Right kidney (tissue), 1 donor: Measurements from ENCODE around the gene DOCK4.

Experiments
- DNase-seq: peaks from one replicate; pipeline ENCODE4 v3.0.0-alpha.2; 2016

Gene DOCK4

DNA sequence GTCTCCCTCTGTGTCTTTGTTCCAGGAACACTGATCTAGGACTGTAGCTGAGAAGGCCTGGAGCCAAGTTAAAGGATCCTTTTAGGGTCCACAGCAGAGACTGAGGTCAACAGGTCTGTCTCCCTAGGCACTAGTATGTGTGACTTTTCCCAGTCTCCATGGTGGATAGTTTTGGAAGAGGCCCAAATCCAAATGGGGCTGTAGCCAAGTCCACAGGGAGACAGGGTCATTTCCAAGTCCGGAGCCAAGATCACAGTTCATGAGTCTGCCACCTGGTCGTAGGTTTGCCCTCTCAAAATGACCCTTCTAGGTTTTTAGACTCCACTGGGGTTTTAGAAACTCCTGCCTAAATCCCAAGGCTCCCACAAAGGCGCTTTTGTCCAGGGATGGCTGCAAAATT, 17.1 kb upstream of the DOCK4 start:
- no peak for DNase-seq

DNA sequence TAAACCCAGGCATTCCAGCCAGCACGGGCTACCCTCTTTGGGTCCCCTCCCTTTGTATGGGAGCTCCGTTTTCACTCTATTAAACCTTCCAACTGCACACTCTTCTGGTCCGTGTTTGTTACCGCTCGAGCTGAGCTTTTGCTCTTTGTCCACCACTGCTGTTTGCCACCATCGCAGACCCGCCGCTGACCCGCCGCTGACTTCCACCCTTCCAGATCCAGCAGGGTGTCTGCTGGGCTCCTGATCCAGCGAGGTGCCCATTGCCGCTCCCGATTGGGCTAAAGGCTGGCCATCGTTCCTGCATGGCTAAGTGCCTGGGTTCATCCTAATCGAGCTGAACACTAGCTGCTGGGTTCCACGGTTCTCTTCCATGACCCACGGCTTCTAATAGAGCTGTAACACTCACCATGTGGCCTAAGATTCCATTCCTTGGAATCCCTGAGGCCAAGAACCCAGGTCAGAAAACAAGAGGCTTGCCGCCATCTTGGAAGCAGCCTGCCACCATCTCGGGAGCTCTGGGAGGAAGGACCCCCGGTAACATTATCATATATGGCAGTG, 14.8 kb upstream of the DOCK4 start:
- no peak for DNase-seq

DNA sequence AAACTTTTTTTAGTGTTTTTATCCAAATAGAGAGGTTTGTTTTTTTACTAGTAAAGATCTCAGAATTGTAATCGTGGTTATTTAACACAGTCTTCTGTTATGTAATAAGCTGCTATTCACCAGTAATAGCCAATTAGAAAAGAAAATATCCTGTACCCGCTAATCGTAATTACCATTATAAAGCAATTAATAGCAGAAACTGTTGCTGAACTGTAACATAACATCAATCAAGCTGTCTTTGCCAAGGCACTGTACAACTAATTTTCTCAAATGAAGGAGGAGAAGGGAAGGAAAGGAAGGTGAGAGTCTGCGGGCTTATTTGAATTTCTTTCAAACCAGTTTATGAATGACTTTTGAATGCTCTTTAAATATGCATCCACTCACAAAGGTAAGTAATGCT, 9.6 kb upstream of the DOCK4 start:
- DNase-seq = no peak

DNA sequence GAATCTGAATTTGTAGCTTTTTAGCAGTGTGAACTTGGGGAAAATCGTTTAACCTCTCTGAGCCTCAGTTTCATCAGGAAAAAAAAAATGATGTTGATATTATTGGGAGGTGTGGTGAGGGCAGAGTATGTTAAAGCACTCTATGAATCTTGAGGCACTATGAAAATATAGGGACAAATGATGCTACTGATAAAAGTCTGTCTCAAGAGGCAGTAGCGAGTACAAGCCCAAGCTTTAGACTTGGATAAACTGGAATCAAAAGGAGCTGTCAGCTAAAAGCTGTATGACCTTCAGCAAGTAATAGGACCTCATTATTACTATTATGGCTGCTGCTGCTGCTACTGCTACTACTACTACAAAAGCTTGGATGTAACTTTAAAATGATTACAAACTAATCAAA, 8.7 kb upstream of the DOCK4 start:
- no peak for DNase-seq

DNA sequence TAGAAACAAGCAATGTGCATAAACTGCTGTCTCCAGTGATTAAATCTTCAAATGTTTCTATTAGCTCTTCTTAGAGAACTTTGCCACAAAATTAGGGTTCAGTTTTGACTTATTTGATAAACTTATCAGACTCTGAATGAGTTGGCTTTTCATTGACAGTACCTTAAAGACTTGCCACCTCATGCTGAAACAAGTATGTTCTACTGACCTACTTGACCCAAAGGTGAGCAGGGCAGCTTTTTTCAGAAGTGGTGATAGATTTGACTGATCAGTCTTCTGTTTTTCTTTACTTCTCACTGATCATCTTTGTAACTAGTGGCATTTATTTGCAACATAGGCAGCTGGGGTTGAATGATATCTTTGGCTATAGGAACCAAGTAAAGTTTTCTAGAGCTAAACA, 8.1 kb upstream of the DOCK4 start:
- DNase-seq = no peak

DNA sequence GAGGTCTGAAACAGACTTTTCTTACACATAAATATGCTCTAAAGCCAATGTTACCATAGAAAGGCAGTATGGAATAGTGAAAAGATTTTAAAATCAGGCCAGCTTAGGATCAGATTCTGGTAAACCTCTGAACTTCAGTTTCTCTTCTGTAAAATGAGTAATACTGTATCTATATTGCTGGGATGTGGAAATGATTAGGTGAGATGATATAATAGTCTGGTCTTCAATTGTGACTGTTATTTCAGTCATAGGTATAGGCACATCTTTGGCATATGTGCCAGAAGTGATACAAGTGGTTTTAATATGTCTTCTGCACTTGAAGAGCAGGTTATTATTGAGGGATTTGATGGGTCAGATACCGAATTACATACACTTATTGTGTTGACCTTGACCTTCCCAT, 7.5 kb upstream of the DOCK4 start:
- no peak for DNase-seq

DNA sequence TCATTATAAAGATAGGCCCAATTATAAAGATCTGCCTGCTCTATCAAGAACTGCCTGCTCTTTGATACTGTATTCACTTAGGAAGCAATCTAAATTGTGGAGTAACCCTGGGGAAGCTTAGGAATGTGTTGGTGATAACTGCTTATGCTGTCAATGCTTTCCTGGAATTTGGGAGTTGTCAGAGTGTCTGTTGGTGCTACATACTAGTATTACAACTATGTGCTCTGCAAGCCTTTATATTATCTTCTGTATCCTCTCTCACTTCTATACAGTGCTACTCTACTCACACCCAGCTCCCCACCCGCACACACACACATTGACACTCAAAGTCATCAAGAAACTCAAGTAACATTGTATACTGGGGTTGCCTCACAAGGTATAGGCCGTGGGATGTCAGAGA, 6.4 kb upstream of the DOCK4 start:
- DNase-seq = no peak

DNA sequence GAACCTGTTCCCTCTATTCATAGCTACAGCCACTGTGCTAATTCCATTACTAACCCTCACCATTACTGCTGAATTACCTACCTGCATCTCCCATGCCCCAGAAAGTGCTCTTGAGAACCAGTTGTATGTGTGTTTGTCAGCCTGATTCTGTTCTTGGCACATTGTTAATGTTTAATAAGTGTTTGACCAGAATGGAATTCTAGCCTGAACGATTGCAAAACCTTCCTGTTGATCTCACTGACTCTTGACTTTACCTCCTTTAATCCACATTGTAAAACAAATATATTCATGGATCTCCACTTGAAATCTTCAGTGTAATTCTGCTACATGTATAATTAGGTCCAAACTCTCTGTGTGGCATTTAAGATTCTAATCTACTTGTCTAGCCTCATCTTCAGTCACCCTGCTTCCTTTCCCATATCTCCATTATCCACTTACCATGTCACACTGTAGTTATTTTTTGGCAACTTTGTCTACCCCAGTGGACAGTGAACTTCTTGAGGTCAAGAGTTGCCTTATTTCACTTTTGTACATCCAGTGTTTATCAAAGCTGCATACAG, 5.2 kb upstream of the DOCK4 start:
- no peak for DNase-seq

DNA sequence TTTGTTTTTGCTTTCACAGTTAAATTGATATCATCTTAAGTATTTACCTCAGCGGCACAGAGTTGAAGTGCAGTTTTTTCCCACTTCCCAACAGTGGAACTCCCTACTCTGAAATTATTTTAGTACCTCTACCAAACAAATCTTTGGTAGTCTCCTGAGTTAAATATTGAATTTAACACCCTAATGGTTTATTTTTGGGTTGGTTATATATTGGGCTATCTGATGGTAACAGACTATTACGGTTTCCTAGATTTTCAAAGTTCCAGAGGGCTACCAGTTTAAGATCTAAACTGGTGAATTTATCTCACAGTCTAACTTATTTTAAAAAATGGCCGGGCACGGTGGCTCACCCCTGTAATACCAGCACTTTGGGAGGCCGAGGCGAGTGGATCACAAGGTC, 1.6 kb upstream of the DOCK4 start:
- DNase-seq = no peak

DNA sequence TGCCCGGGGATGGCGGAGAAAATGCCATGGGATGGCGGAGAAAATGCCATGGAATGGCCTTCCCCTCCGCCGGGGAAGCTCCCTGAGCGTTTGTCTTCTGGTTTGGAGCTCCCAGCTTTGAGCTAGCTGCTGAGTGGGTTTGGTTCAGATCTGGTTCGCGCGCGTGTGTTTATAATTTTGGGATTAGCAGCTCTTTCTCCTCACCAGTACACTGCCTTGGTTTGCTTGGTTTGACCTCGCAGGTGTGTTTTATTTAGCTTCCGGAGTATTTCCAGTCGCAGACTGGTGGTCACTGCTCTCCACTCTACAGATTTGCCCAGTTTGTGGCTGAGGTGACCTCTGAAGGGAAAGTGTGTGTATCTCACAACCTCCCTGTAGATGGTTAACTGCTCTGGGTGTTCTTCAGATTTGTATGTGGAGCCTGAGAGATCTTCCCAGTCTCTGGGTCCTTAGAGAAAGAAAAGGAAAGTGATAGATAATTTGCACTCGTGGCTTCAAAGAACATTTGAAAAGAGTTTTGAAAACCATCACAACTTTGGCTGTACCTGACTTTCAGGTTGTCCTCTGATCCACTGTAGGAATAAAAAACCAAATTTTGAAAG, 893 bp upstream of the DOCK4 start:
- DNase-seq = no peak

DNA sequence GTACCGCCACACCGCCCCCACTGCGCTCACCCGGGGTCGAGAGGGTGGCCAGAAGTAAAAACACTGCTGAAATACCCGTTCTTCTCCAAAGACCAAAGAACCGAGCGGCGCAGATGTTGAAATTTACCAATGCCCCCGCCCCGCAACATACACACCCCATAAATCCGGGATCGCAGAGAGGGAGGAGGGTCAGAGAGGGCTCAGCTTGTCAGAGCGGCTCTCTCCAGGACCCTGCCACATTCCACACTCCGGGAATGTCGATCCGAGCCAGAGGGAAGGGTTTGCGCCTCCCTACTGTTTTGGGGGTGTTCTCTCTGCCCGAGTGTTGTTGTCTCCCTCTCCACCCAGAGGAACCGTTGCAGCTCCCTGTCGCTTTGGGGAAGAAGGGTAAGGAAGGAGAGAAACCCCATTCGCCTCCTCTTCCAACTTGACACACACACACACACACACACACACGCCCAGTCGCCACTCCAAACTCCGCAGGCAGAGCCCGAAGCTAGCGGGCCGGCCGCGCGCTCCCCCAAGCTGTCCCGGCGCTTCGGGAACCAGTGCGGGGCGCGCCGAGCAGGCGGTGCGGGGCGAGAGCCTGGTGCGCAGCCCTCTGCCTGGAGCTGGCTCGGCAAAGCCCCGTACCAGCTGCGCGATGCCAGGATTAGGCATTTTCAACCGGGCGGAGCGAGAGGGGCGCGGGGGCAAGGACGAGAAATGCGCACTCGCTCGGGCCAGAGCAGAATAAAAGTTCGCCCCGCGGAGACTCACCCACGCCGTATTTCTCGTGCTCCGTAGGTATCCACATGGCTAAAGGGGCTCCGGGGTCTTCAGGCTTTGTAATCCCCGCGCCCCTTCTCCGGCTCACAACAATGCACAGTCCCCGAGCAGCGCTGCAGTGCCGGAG, 609 bp downstream of the DOCK4 start:
- DNase-seq = no peak

DNA sequence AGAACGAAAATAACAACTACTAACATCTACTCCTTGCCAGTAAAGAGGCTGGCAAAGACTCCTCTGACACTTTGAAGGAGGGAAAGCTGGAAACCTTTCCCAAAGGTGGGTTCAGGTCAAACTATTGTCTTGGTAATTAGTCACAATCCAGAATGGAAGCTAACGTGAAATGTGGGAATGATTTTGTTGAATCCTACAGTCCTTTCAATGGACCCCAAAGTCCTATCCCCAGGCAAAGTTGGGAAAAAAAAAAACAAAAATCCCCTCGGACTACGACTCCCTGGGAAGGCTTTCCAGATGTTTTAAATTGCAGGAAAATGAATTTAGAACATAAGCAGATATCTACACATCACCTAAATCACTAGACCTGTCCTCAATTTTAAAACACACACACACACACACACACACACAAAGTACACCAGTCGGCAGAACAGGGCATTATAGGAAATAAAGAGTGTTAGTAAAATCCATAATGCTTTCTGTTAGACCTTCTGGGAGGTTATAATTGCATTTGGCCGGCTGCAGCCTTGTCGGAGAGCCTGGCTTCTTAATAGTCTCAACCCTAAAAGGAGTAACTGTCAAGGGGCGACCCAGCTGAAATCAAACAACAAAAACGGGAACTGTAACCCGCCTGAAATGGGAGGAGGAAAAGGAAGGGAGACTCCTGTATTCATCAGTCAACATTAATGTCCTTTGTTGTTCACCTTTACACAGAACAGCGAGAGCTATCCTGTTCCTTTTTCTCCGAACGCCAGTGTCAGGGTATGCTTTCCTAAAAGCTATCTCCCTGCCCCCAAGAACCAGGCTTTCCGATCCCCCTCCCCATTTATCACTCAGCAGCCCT, 1.5 kb downstream of the DOCK4 start:
- no peak for DNase-seq

DNA sequence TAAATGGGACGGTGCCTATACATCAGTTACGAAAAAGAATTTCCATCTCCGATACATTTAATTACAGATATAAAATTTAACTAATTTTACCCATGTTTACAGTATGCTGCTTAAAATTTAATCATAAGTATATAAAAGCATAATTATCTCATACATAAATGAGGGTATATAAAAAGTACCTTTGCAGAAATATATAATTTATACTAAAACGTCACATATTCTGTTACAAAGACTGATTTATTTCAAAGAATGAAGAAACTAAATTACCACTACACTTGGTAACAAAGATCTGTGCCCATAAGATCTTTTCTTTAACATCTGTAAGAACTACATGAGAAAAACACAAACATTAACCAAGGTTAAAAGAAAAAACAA, 2.8 kb downstream of the DOCK4 start:
- no peak for DNase-seq

DNA sequence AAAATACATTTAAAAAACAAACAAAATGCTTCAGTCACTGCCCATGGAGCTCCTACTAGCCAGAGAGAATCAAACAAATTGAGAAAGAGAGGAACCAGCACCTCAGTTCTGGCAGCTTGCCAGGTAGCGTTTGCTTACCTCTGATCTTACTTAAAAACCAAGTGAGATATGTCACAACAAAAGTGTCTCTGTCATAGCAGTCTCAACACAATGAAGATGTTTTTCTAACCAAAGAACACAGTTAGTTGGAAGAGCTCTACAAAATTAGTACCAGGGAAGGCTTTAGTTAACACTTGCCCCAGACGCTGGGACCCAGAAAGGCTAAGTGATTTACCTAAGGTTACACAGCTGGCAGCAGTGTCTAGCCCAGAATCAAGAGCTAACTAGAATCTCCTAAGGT, 3.4 kb downstream of the DOCK4 start:
- DNase-seq = no peak

DNA sequence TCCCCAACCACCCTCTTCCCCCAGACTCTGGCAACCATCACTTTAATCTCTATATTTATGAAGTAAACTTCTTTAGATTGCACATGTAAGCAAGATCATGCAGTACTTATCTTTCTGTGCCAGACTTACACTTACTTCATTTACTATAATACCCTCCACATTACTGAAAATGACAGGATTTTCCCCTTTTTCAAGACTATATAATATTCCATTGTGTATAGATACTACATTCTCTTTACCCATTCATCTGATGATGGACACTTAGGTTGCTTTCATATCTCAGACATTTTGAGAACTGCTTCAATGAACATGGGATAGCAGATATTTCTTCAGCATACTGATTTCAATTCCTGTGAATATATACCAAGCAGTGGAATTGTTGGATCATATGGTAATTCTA, 4.4 kb downstream of the DOCK4 start:
- DNase-seq = no peak

DNA sequence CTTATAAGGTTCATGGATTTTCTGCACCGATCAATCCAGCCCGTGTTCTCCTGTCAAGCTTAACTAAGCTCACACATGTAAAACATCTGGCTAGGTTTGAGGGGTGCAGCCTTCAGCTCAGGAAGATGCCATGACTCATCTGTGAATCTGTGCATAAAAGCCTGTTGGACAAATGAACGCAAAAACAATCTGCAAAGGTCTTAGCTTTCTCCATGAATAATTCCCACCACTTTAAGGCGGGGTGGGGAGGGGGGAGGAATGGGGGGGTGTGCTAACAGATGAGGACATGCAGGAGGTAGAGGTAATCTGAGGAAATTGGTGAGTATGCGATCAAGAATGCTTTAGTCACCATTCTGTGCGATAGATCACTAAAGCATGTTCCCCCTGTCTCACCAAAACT, 4.8 kb downstream of the DOCK4 start:
- no peak for DNase-seq

DNA sequence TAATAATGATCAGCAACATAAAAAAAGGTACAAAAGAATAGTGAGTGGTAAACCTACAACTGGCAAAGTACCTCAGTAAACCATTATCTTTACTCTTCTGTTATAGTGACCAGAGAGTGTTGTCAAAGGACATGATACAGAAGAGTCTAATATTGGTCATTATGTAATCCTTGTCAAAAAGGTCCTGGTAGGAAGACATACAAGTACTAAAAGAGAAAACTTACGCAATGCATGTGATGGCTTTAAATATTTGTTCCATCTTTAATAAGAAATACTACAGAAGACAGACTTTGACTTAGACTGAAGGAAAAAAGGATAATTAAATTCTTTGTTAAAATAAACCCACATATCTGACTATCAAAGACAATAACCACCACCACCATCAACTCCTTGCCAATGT, 6.5 kb downstream of the DOCK4 start:
- no peak for DNase-seq

DNA sequence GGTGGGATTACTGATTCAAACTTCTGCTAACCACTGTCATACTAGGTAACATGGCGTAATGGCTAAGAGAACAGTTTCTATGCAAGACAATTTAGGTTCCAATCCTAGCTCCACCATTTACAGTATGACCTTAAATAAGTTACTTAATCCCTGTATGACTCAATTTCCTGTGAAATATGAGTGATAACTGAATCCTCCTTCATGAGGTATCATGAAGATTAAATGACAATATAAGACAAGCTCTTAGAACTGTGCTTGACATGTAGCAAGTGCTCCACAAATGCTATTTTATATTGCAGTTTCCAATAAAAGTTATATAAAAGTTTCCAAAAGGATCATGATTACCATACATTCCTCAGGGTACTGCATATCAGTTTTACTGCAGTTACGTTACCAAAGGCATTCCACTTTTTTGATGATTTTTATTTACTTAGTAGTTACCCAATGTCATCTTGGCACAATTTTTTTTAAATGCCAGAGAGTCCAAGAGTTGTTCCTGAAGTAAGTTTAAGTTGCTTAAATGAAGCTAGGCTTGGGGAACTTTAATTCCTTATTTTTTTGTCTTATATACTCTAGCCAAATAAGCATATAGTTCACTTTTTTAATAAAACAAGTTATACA, 7.1 kb downstream of the DOCK4 start:
- DNase-seq = no peak

DNA sequence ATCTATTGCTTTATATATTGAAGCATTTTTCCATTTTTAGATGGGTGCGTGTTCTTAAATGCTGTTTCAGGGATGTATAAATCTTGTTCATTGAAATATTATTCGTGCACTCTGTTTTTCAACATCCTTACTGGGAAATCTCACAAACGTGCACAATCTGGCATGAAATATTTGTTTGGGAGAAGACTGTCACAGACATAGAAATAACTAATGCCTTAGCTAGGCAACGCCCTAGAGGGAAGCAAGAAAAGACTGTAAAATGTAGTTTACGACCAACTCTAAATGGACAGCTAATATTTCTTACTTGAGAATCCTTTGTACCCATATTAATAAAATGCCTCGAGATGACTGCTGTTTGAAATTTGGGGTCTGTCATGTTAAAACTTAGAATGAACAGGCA, 8.9 kb downstream of the DOCK4 start:
- DNase-seq = no peak

DNA sequence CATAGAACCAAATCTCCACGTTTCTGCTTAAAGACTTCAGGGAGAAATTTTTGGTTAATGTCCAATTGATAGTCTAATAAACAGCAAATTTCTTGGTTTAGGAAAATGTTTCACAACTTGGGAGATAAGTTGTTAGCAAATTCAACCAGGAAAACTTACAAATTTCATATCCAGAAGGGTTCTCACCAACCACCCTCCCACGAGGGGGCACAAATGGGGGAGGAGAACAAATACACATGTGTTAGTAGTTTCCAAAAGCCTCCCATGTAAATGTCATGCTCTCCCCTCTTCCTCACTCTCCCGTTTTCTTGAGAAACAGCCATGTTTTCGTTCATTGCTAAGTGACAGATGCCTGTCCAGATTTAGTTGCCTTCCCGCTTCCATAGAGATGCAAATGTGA, 10.5 kb downstream of the DOCK4 start:
- no peak for DNase-seq

DNA sequence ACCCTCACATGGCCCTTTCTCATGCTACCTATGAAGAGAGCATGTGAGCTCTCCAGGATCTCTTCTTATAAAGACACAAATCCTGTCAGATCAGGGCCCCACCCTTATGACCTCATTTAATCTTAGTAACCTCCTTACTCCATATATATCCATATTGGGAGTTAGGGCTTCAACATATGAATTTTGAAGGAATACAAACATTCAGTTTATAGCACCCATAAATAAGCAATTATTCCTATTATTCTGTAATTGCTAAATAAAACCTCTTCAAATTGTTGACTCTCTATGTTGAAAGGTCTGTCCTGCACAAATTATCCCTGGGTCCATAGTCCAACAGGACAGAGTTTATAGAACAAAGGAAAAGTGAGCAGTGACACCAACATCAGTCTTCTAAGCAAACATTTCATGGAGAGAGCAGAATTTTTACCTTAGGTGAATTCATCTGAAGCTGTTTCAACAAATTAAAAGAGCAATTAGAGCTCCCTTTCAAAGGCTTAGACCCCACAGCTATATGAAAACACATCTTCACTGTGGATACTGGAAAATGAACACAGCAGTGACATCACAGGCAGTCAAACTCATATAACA, 12.2 kb downstream of the DOCK4 start:
- DNase-seq = no peak
